HepG2 (cell line): ENCODE data around the gene MAP3K1. TPM values are rescaled to one million over a fixed set of nuclear protein-coding genes. Genes with fewer than 3 reads are reported as not detected.

Source experiments
- ATAC-seq: fragments of 200-7000 bp; cut with Tn5 transposase; 3 replicates; pipeline ENCODE4 v1.9.1; 2020; ENCODE audit warnings: mild to moderate bottlenecking, moderate library complexity
- BruUV-seq: library from RNA; stranded (reverse); fragments of 400-500 nt; replicated peaks from 2 replicates; lab custom pipeline; 2021; lab: Mats Ljungman, UMichigan
- CTCF ChIA-PET: fragments of 300-600 bp; formaldehyde crosslinking; extraction: SDS; loops from one replicate; lab custom pipeline; 2021; ENCODE audit warnings: low total read pairs, inconsistent platforms, low intra/inter-chr PET ratio; lab: Yijun Ruan, JAX
- POLR2A ChIA-PET: fragments of 350-600 bp; sonication (Branson Sonifier 250); formaldehyde crosslinking; loops from one replicate; lab custom pipeline; 2020; ENCODE audit warnings: antibody characterized with exemption, inconsistent platforms; lab: Yijun Ruan, JAX
- DNase-seq: peaks from one replicate; pipeline ENCODE4 v3.0.0-alpha.2; 2015; ENCODE audit warnings: low spot score
- FAIRE-seq: peaks from 3 replicates; lab custom pipeline; 2011; peaks lifted over from hg19 to GRCh38; lab: Jason Lieb, UNC
- H2AFZ ChIP-seq: one replicate; pipeline ENCODE4 v1.6.1; 2011; ENCODE audit warnings: low read length, inconsistent platforms
- H3K27ac ChIP-seq: fragments of 300-600 bp; 3 replicates; pipeline ENCODE4 v1.8.0; 2011; ENCODE audit warnings: mixed run types, mild to moderate bottlenecking, mixed read lengths, low read length, inconsistent platforms; ENCODE audit not compliant: insufficient read depth; ENCODE audit errors: extremely low read length
- H3K27me3 ChIP-seq, 2 experiments: fragments of 200-600 bp in 1 of 2; 2 replicates in 1 of 2; 3 replicates in 1 of 2; pipeline versions ENCODE4 v1.6.0 to v1.8.0; 2011; ENCODE audit warnings: low read length in 2 of 2, mild to moderate bottlenecking in 2 of 2, moderate library complexity in 2 of 2, inconsistent platforms in 1 of 2; ENCODE audit not compliant: insufficient read depth in 2 of 2, control insufficient read depth in 1 of 2
- H3K36me3 ChIP-seq, 2 experiments: fragments of 200-600 bp in 1 of 2; replicated peaks in 1 of 2; 2 replicates in 1 of 2; 3 replicates in 1 of 2; pipeline versions ENCODE4 v1.5.1 to v1.8.0; 2011; ENCODE audit warnings: low read length in 2 of 2, inconsistent platforms in 1 of 2; ENCODE audit not compliant: insufficient read depth in 2 of 2, control insufficient read depth in 1 of 2
- H3K4me1 ChIP-seq: 2 replicates; pipeline ENCODE4 v1.5.1; 2012; ENCODE audit warnings: low read length, inconsistent platforms; ENCODE audit not compliant: insufficient read depth
- H3K4me2 ChIP-seq: 2 replicates; pipeline ENCODE4 v1.6.0; 2011; ENCODE audit warnings: low read depth, low read length, inconsistent platforms
- H3K4me3 ChIP-seq, 3 experiments: fragments of 200-600 bp in 1 of 3; sonication (generic), shearing (Covaris generic) in 1 of 3; replicated peaks in 1 of 3; 2 replicates each; pipeline ENCODE4 v1.5.1; 2011 to 2016; ENCODE audit warnings: low read length in 3 of 3, inconsistent platforms in 2 of 3, low read depth in 2 of 3, mild to moderate bottlenecking in 2 of 3, control low read depth in 1 of 3, mixed read lengths in 1 of 3; ENCODE audit not compliant: insufficient read depth in 1 of 3
- H3K79me2 ChIP-seq: one replicate; pipeline ENCODE4 v1.6.1; 2011; ENCODE audit warnings: low read length, inconsistent platforms; ENCODE audit not compliant: insufficient read depth
- H3K9ac ChIP-seq: 2 replicates; pipeline ENCODE4 v1.6.0; 2011; ENCODE audit warnings: mild to moderate bottlenecking, low read depth, low read length, inconsistent platforms; ENCODE audit not compliant: insufficient read depth
- H3K9me3 ChIP-seq: 2 replicates; pipeline ENCODE4 v1.5.1; 2012; ENCODE audit warnings: mild to moderate bottlenecking, low read length
- H4K20me1 ChIP-seq: 2 replicates; pipeline ENCODE4 v1.6.0; 2011; ENCODE audit warnings: inconsistent platforms, mild to moderate bottlenecking, low read length, moderate library complexity; ENCODE audit not compliant: insufficient read depth
- AGO2 ChIP-seq: fragments of 200-400 bp; formaldehyde crosslinking; optimal IDR thresholded peaks from 2 replicates; pipeline ENCODE3; 2017; ENCODE audit warnings: mild to moderate bottlenecking, low read depth, low read length, moderate library complexity
- AKNA ChIP-seq: sonication (generic); formaldehyde crosslinking; IDR thresholded peaks from 2 replicates; pipeline ENCODE4 v1.4.0; 2020; ENCODE audit warnings: missing genetic modification reagents, borderline replicate concordance
- HMGA1 ChIP-seq: sonication (generic); formaldehyde crosslinking; conservative IDR thresholded peaks from 2 replicates; pipeline ENCODE4 v1.4.0; 2020; ENCODE audit warnings: missing genetic modification reagents
- MAFK ChIP-seq, 2 experiments: IDR thresholded peaks in 1 of 2; conservative IDR thresholded peaks in 1 of 2; 2 replicates each; pipeline ENCODE4 v1.6.1; 2011; ENCODE audit warnings: improper control_type of control experiment in 2 of 2, low read length in 2 of 2
- MNT ChIP-seq: fragments of 450-650 bp; IDR thresholded peaks from 2 replicates; pipeline ENCODE4 v1.6.1; 2016
- PCBP2 ChIP-seq: fragments of 200-400 bp; formaldehyde crosslinking; optimal IDR thresholded peaks from 2 replicates; pipeline ENCODE3; 2018; ENCODE audit warnings: low read length, low read depth; ENCODE audit not compliant: poor library complexity, severe bottlenecking
- PRPF4 ChIP-seq: fragments of 200-400 bp; formaldehyde crosslinking; IDR thresholded peaks from 2 replicates; pipeline ENCODE4 v1.6.1; 2016; ENCODE audit warnings: low read length, low read depth; ENCODE audit not compliant: poor library complexity, severe bottlenecking
- RNF2 ChIP-seq: fragments of 450-650 bp; conservative IDR thresholded peaks from 2 replicates; pipeline ENCODE4 v1.6.1; 2016; ENCODE audit warnings: low read depth
- SIN3A ChIP-seq: IDR thresholded peaks from 2 replicates; pipeline ENCODE4 v1.6.1; 2011; ENCODE audit warnings: low read depth, mild to moderate bottlenecking, control low read depth, low read length, borderline replicate concordance
- WIZ ChIP-seq: sonication (generic); formaldehyde crosslinking; IDR thresholded peaks from 2 replicates; pipeline ENCODE4 v1.5.1; 2020; ENCODE audit warnings: mild to moderate bottlenecking, missing genetic modification reagents
- ZBTB39 ChIP-seq: sonication (generic); formaldehyde crosslinking; IDR thresholded peaks from 2 replicates; pipeline ENCODE4 v1.5.0; 2020; ENCODE audit warnings: missing genetic modification reagents
- ZC3H4 ChIP-seq: sonication (generic); formaldehyde crosslinking; IDR thresholded peaks from 2 replicates; pipeline ENCODE4 v1.4.0; 2020; ENCODE audit warnings: missing genetic modification reagents, borderline replicate concordance
- WGBS: methylation state at CpG from one replicate; pipeline ENCODE4 v1.1.6; 2017; ENCODE audit warnings: low lambda C conversion rate; 5-methylcytosine and 5-hydroxymethylcytosine counted together
- in situ Hi-C: cut with HindIII; loops from 2 replicates; pipeline ENCODE4 v1.10.0; 2017; ENCODE audit warnings: low pct_unique_long_range_greater_than_20kb; ENCODE audit not compliant: extremely low pct_ligation_motif_present
- intact Hi-C: fragments of 100-400 bp; cut with micrococcal nuclease; formaldehyde crosslinking; loops from one replicate; pipeline ENCODE4 v1.10.0; 2022; ENCODE audit not compliant: unreplicated experiment
- polyA plus RNA-seq, 8 experiments: library from polyadenylated mRNA; depleted of rRNA in 3 of 8; stranded (reverse) in 7 of 8; unstranded in 1 of 8; fragments of >200 nt; fragmentation: Illumina TruSeq in 4 of 8; extraction: Trizol in 4 of 8; gene quantifications; 2 replicates each; pipeline versions ENCODE4 v1.2.1 to v1.2.3, GENCODE V29; 2011 to 2016; ENCODE audit warnings: low read depth in 4 of 8, missing spikeins in 1 of 8, mixed read lengths in 1 of 8; ENCODE audit not compliant: insufficient read depth in 1 of 8
- total RNA-seq, 5 experiments: library from RNA; depleted of rRNA; stranded (reverse); fragments of >200 nt; fragmentation: Illumina TruSeq; extraction: Trizol; gene quantifications; 2 replicates each; pipeline ENCODE4 v1.2.3, GENCODE V29; 2016; ENCODE audit warnings: low read depth in 1 of 5

The MAP3K1 gene
- total and polyA plus RNA-seq, 2 of the 13 experiments (the other 11 are each of a cell fraction or from before 2014, with no cell fraction given): 16.4 to 30.3 TPM

GRCh38 chr5:56893251-56893951, 78.1 kb downstream of the MAP3K1 start:
- Histone ChIP-seq H3K27ac (no peak overlapping the region), H3K9ac (no peak overlapping the region), H3K36me3 (peaks cover 6 to 45% of the 10 kb centered on the region in 2 experiments), H4K20me1 (no peaks in the 10 kb centered on the region), H3K4me2 (no peak overlapping the region), H3K4me1 (no peaks in the 10 kb centered on the region), H3K79me2 (no peaks in the 10 kb centered on the region), H3K9me3 (no peaks in the 10 kb centered on the region), H3K4me3 (no peak overlapping the region), H2AFZ (no peak overlapping the region), H3K27me3 (no peaks in the 10 kb centered on the region)
- BruUV-seq: no TSS peak
- POLR2A ChIA-PET: no interaction called here
- DNase-seq: no peak
- FAIRE-seq: no peak
- ATAC-seq: no peak
- in situ Hi-C loops: no loop called here
- intact Hi-C loops: no loop called here
- CTCF ChIA-PET: no interaction called here
- no peak for TF ChIP-seq MAFK (conservative IDR thresholded peaks at IDR 0.05 in 1 of 2, IDR thresholded peaks at IDR 0.05 in 1 of 2; ENCODE audit: low read length in 2 of 2)
- TF ChIP-seq ZC3H4 (CRISPR knock-in tag): no peak
- TF ChIP-seq RNF2: no peak
- TF ChIP-seq ZBTB39 (CRISPR knock-in tag): no peak
- no peak for TF ChIP-seq MNT
- no peak for TF ChIP-seq HMGA1 (CRISPR knock-in tag)
- TF ChIP-seq WIZ (CRISPR knock-in tag): no peak
- no peak for TF ChIP-seq PCBP2
- no peak for TF ChIP-seq AGO2
- no peak for TF ChIP-seq AKNA (CRISPR knock-in tag)
- TF ChIP-seq SIN3A: no peak
- TF ChIP-seq PRPF4: no peak
- 94% methylated on average over 5 of the region's 5 CpGs for WGBS
